ENCODE results near the gene KLHL21.

GRCh38 chr1:6648556-6648955 lies 45.9 kb upstream of the KLHL21 start:
- TF ChIP-seq CTCF (conservative IDR thresholded peaks at IDR 0.05; ENCODE audit: low read depth, low read length) (no peak), RAD21 (IDR thresholded peaks at IDR 0.05; ENCODE audit: low read length) (no peak), ELK1 (IDR thresholded peaks at IDR 0.05; ENCODE audit: borderline replicate concordance, low read depth, low read length) (no peak), MXI1 (IDR thresholded peaks at IDR 0.05; ENCODE audit: borderline replicate concordance, low read depth, low read length) (no peak), CEBPB (IDR thresholded peaks at IDR 0.05; ENCODE audit: low read depth, low read length) (no peak), RFX5 (IDR thresholded peaks at IDR 0.05; ENCODE audit: low read depth, low read length) (no peak), POLR2A (IDR thresholded peaks at IDR 0.05; ENCODE audit: low read depth, low read length) (no peak), SMC3 (IDR thresholded peaks at IDR 0.05; ENCODE audit: low read depth, low read length) (no peak)
